GM19351 (cell line): Measurements from ENCODE around the gene PRKCB.
"Not testable (repeated sequence)": the region's sequence is repeated elsewhere in the genome, so short reads cannot be mapped to it uniquely, and the experiment has no call there.

Experiments
- ATAC-seq: cut with Tn5 transposase; IDR thresholded peaks from one replicate; pipeline ENCODE4 v1.9.1; 2021; ENCODE audit warnings: mild to moderate bottlenecking, moderate library complexity; ENCODE audit not compliant: unreplicated experiment

Gene PRKCB

DNA sequence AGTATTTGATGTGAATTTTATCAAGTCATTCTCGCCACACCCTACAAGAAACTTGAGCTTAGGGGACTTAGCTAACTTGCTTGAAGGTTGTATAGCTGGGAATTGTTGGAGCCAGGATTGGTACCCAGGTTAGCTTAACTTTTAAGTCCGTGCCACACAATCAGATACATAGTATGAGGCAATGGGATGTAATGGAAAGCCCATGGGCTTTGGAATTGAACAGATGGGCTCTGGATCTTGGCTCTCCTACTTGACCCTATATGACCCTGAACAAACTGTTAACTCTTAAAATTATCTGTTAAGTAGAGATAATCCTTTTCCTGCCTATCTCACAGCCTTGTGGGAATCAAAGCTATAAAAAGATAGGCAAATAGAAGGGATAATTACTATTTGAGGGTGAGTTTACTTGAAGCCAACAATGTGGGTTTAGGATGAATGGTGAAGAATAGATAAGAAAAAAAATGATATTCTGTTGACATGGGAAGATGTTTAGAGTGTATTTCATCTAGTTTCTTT, 368.4 kb downstream of the PRKCB start:
- no peak for ATAC-seq

DNA sequence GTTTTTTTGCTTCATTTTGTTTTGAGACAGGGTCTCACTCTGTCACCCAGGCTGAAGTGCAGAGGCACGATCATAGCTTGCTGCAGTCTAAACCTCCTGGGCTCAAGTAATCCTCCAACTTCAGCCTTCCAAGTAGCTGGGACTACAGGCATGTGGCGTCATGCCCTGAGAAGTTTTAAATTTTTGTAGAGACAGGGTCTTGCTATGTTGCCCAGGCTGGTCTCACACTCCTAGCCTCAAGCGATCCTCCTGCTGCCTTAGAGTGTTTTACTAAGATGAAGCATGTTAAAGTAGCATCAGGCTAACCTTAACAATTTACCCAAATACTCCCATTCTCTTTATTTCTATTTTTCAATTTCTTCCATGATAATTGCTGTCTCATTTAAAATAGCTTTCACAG, 371.1 kb downstream of the PRKCB start:
- ATAC-seq, result no peak

DNA sequence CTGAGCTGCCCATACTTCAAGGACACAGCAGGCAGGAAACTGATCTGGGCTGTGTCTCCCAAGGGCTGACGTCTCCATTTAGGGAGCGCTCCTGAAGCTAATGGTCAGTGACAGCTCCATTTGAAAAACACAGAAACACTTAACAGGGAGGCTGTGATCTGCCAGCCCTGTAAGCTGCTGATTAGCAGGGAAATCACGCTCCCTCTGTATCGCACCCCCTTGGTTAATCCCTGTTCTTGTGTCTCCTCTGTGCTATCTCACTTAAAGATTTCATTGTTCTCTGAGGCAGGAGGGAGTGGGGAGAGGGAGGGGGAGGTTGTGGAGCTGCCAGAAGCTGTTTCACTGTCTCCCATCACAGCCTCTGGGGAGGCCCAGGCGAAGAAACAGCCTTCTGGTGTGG, 372.9 kb downstream of the PRKCB start:
- no peak for ATAC-seq

DNA sequence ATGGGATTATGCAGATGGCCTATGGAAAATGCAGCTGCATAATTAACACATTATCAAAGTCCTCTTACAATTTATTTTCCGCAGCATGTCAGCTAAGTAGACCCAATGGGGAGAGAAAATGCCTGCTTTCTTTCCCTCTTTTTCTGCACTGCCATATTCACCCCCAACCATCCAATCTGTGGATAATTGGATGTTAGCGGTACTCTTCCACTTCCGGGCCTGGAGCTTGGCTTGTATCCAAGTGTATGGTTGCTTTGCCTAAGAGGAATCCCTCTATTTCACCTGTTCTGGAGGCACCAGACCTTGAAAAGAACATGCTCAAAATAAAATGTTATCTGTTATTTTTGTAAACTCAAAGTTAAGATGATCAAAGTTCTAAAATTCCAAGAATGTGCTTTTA, 379.2 kb downstream of the PRKCB start:
- no peak for ATAC-seq

DNA sequence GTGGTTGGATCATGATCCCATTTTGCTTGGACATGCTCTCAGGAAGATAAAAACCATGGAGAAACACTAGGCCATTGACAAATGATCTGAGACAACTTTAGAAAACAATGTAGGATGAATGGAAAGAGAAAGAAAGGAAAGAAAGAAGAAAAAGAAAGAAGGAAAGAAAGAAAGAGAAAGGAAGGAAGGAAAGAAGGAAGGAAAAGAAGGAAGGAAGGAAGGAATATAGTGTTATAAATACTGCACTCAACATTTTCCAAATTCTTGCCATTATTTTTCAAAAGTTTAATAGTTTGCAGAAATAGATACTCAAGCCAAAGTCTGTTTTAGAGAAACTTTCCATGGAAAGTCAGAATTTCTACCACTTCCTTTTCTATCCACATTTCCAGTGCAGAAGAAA, 381.2 kb downstream of the PRKCB start:
- ATAC-seq, result no peak

DNA sequence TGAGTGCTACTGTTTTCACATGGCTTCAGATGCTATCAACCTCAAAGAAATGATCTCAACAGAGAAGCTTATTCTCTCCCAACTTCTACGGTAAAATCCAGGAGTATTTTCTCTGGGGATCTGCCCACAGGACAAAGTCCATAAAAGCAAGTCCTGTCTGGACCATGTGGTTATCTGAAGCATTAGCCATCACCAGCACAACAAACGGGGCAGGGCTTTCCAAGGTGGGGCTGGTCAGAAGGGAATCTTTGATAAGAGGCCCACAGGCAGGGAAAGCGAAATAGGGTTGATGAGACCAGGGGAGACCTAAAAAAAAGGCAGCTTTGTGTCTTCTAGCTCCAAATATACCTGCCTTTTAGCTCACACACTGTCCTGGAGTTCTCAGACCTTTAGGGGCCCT, 381.7 kb downstream of the PRKCB start:
- no peak for ATAC-seq

DNA sequence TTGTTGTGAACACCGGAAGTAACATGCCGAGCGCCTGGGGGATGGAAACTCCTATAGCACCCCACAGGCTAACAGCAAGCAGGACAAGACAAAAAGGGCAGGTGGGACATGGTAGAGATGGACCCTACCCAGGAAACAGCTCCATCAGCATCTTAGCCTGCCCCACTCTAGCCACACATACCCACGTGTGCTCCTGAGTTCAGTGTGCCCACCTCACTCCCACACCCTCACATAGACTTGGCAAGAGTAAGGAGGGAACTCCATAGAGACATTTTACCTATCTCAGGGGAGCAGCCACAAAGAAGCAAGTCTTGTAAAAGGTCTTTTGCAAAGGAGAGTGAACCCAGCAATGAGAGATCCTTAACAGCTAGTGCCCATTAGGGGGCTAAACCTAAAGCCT, 382.5 kb downstream of the PRKCB start:
- no peak for ATAC-seq

DNA sequence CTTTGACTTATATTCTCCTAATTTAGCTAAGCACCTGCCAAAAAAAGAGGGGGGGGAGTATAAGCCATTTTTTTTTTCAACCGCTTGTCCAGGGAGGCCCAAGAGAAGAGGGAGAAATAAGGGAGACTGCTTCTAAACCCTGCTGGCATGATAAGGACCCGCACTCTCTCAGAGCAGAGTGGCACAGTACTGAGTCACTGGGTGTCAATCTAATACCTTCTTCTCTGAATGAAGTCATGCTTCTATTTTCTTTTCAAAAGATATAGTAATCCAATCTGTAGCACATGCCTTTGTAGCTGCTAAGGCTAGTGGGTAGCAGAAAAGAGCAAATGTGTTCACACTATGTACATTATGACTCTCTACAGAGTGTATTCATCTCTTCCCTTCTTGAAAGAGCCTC, 385.4 kb downstream of the PRKCB start:
- ATAC-seq, result no peak

DNA sequence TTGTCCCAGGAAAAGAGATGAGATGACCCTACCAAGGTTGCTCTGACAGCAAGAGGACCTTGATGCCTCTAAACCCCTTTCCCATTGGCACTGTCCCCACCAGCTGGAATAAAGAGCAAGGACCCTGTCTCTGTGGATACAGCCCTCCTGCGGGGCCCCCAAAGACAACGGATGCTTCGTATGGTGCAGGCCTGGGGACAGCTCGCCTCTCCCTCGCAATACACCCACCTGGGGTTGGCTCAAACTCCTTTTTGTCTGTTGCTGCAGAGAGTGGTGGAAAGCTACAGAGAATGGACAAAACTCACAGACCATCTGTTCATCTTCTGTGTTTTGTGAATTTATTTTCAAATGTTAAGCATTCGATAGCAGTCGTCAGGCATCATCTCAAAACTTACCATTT, 392.7 kb downstream of the PRKCB start:
- no peak for ATAC-seq

DNA sequence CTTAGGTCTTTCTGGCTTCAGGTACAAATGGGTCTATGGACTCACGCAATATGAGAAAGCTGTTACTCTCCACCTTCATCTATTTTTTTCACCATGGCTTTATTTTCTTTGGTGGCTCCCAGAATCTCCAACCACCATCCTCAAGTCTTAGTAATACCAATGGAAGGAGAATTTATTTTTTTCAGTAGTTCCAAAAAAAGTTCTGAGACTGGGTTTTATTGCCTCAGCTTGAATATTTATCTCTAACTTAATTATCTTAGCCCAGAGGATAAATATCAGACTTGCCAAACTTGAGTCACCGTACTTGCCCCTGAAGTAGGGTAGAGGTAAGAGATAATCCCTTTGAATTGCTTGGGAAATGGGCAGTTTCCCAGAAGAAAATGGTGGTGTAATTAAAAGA, 397.2 kb downstream of the PRKCB start:
- ATAC-seq, result no peak

DNA sequence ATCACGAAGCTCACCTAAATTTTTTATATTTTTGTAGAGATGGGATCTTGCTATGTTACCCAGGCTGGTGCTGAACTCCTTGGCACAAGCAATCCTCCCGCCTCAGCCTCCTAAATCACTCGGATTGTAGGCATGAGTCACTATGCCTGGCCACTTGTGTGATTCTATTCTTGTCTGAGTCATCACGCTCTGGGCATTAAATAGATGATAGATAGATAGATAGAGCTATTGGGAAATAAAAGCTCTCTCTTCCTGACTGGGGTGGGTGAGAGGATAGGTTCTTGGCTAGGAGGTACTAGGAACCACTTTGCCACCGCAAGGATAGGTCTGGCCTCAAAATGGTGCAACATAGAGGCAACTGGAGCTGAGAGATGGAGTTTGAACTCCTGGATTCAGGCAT, 399.0 kb downstream of the PRKCB start:
- ATAC-seq, result no peak

DNA sequence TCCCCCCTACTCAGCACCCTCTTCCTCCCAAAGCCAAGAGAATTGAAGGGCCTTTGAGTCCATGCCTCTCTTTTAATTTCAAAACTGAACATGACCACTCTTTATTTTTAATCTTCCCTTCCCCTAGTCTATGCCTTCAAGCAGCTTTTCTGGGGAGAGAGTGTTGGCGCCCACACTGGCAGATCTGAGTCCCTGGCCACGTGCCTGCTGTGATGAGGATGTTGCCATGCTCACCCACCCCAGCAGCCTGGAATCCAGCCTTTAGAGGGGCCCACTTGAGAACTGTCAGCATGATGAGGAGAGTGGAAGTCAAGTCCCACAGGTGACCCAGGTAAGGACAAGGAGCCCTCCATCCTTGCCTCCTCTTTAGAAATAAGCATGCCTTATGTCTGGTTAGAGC, 400.0 kb downstream of the PRKCB start:
- ATAC-seq, result no peak

DNA sequence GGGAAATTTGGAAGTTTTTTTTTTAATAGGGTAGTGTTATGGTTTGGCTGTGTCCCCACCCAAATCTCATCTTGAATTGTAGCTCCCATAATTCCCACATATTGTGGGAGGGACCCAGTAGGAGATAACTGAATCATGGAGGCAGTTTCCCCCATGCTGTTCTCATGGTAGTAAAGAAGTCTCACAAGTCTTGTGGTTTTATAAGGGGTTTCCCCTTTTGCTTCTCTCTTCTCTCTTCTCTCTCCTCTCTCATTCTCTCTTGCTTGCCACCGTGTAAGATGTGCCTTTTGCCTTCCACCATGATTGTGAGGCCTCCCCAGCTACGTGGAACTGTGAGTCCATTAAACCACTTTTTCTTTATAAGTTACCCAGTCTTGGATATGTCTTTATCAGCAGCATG, 403.1 kb downstream of the PRKCB start:
- not testable (repeated sequence) for ATAC-seq

DNA sequence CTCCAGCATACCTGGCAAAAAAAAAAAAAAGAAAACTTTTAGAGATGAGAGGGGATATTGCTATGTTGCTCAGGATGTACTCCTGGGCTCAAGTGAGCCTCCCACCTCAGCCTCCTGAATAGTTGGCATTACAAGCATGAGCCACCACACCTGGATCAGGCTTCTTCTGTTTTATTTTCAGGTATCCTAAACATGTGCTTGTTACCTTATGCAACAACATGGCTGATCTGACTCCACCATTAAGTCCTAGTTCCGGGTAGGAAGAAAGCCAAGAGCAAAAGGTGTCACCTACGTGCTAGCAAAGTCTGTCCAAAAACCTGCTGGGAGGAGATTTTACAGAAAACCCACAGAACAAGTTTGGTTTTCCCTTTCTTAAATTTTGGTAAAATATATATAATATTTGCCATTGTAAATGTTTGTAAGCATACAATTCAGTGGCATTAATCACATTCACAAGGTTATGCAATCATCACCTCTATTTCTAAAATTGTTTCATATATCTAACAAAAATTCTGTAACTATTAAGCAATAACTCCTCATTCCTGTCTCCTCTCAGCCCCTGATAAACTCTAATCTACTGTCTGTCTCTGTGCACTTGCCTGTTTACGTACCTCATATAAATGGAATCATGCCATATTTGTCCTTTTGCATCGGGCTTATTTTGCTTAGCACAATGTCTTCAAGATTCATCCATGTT, 411.3 kb downstream of the PRKCB start:
- ATAC-seq, result no peak

DNA sequence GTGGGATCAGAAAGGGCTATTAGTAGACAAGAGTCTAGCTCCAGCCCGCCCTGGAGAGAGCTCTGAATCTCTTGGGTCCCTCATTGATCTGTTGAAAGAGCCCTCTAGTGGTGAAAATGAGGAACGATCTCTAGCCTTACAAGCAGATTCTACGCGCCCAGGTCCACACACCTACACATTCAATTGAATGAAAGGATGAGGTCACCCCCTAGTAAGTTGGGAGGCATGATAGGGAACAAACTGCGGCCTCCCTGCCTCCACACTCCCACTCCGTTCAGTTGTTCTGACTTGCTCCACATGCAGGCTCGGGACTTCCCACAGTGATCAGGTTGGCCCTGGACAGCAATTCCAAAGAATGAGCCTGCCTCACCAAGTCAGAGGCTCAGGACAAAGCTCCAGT, 417.4 kb downstream of the PRKCB start:
- peak; percentile 56 for ATAC-seq

DNA sequence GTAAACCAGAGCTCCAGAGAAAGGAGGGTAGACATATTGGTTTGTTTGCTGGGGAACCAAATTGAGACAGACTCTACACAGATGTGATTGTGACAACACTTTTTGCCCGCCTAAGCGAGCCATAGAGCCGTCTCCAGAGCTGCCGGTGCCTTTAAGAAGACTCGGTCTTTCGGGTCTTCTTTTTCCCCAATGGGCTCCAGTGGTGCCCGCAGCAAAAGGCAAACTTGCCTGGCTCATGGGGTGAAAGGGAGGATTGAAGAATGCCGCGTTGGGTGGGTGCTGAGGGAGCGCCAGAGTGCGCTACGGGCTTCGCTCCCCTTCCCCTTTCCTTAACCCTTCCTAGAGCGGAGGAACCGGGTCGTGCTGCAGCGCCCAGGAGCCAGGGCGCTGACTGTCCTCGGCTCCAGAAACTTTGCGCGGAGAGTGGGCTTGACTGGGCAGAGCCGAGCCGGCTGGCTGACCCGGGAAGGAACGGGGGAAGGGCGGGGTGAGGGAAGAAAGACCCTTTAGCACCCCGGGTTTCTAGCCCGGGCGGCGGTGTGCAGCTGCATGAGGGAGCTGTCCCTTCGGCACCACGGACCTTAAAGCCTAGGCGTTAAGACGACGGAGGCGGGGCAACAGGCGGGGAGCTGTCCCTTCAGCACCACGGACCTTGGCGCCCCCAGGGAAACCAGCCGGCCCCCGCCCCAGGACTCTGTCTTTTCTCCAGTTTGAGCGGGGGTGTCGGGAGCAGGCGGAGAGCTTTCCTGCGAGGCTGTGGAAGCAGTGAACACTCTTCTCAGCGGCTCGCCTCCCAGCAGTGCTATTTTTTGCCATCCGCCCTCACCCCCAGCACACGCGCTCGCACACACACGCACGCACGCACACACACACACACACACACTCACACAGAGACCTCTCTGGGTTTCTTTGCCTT, 419.9 kb downstream of the PRKCB start, which contains the start of gene CACNG3:
CACNG3 (plus strand) TSS at position 880 of the 916 bp plus-strand sequence. CDS start 420 bp downstream, outside the sequence.
- ATAC-seq, result no peak

DNA sequence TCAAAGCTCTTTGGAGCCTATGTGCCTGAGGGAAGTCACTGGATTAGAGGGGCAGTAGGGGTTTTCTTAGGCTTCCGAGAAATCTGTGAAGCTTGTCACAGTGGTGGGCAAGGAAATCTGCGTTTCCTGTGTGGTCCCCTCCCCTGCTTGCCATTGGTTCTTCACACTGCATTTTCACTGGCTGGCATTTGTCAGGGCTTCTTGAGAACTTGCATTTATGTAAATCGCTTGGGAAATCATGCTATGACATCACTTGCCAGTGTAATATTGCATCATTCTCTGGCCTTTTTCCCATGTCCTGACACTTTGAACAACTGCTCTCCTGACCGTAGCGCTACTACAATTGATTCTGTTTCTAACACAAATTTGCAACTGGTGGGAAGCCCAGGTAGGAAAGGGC, 422.2 kb downstream of the PRKCB start:
- ATAC-seq, result no peak

DNA sequence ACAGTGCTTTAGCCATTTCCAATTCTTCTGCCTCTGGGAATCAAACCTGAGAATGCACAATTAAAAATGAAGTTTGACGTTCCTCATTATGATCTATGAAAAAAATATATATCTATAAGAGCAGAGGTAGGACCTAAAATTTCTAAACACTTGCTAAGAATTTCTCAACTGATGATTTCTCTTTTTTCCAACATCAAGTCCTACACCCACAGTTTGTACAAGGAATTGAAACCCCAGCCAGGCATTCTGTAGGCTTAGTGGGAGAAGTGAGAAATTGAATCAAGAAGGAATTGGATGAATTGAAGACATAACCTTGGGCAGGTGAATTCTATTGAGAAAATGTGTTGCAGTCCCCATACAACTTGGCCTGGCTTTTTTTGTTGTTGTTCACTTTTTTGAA, 423.0 kb downstream of the PRKCB start:
- no peak for ATAC-seq

DNA sequence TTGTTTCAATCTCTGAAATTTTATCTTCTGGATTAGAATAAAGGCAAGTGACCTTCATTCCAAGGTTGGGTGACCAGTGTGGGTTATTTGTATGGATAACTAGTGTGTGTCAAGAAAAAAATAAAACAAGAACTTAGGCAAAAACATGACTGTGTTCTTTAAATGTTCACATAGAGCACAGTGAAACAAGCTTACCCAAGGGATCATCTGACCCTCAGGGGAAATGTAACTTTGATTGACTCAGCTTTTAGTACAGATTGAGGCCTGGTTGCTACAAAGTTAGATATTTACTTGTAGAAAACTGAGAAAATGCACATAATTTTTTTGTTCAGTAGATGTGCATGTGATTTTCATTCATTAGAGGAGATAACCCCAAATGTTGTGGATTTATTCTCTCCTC, 427.0 kb downstream of the PRKCB start:
- no peak for ATAC-seq
